Central memory CD8-positive, alpha-beta T cell (primary cell): ENCODE measurements around the gene CSNK2A3.
"Not testable (repeated sequence)": the region's sequence is repeated elsewhere in the genome, so short reads cannot be mapped to it uniquely, and the experiment has no call there.

Experiments
- ATAC-seq: fragments of 150-1000 bp; cut with Tn5 transposase; replicated peaks from 2 replicates; pipeline ENCODE4 v1.10.0; 2022; ENCODE audit warnings: mild to moderate bottlenecking, moderate FRiP score, moderate number of reproducible peaks; ENCODE audit not compliant: poor library complexity, severe bottlenecking; ENCODE audit errors: extremely low read depth
- DNase-seq, 2 donors: peaks; one replicate each; pipeline ENCODE4 v3.0.0; 2021; ENCODE audit warnings: low spot score in 2 of 2
- H3K27ac Mint-ChIP-seq: one replicate; pipeline ENCODE4 v1.8.0; 2022; ENCODE audit warnings: low read depth, mild to moderate bottlenecking, moderate library complexity, mixed read lengths
- H3K27me3 Mint-ChIP-seq: one replicate; pipeline ENCODE4 v1.8.0; 2022; ENCODE audit warnings: mixed read lengths
- H3K36me3 Mint-ChIP-seq: one replicate; pipeline ENCODE4 v1.8.0; 2022; ENCODE audit warnings: mild to moderate bottlenecking, moderate library complexity, mixed read lengths; ENCODE audit not compliant: insufficient read depth
- H3K4me1 Mint-ChIP-seq: one replicate; pipeline ENCODE4 v1.8.0; 2022; ENCODE audit warnings: mixed read lengths
- H3K4me3 Mint-ChIP-seq: one replicate; pipeline ENCODE4 v1.8.0; 2022; ENCODE audit warnings: mild to moderate bottlenecking, moderate library complexity, mixed read lengths
- H3K9me3 Mint-ChIP-seq: one replicate; pipeline ENCODE4 v1.8.0; 2022; ENCODE audit warnings: mixed read lengths

CSNK2A3 gene

DNA sequence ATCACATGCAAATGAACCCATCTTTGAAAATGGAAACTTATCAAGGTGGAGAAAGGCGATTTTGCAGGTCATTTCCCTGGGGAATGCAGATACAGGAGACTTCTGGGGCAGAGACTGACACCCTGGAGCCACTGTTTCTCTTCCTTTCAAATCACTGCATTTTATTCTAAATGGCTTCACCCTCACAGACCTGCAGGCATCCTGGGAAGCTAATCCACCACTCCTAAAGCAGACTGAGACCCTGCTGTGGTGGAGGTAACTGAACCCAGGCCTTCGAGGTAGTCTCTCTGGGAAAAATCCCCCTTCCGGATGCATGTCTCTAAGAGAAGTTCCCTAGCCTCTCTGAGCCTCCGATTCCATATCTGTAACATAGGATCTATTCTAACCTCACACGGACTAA is 20.9 kb upstream of the CSNK2A3 start:
- no peak for ATAC-seq
- Mint-ChIP-seq H3K36me3 (no peaks in the 10 kb centered on the region), H3K4me1 (no peaks in the 10 kb centered on the region), H3K9me3 (no peaks in the 10 kb centered on the region), H3K27me3 (peaks cover 36% of the 10 kb centered on the region), H3K27ac (no peak overlapping the region), H3K4me3 (no peak overlapping the region)
- DNase-seq: no peak

- no peaks in the 10 kb centered on the region for H3K9me3 Mint-ChIP-seq
- H3K4me1 Mint-ChIP-seq: no peaks in the 10 kb centered on the region
- H3K27ac Mint-ChIP-seq: no peak overlapping the region
- DNase-seq (no peak), ATAC-seq (no peak)
- no peak overlapping the region for H3K4me3 Mint-ChIP-seq
- peaks cover 36% of the 10 kb centered on the region for H3K27me3 Mint-ChIP-seq
- no peaks in the 10 kb centered on the region for H3K36me3 Mint-ChIP-seq
Measured at GRCh38 chr11:11372461-11372860, 19.4 kb upstream of the CSNK2A3 start.

GRCh38 chr11:11370962-11371303 is 17.9 kb upstream of the CSNK2A3 start:
- DNase-seq (no peak), ATAC-seq (no peak)
- Mint-ChIP-seq H3K27ac (no peak overlapping the region), H3K27me3 (peaks cover 36% of the 10 kb centered on the region), H3K9me3 (no peaks in the 10 kb centered on the region), H3K4me3 (no peak overlapping the region), H3K36me3 (no peaks in the 10 kb centered on the region), H3K4me1 (no peaks in the 10 kb centered on the region)

- Mint-ChIP-seq H3K27ac (no peak overlapping the region), H3K9me3 (no peaks in the 10 kb centered on the region), H3K4me3 (no peak overlapping the region), H3K4me1 (no peaks in the 10 kb centered on the region), H3K27me3 (peaks cover 36% of the 10 kb centered on the region), H3K36me3 (no peaks in the 10 kb centered on the region)
- DNase-seq: no peak
- no peak for ATAC-seq
Measured at GRCh38 chr11:11370255-11370961, 17.4 kb upstream of the CSNK2A3 start.

- Mint-ChIP-seq H3K4me3 (no peak overlapping the region), H3K36me3 (no peaks in the 10 kb centered on the region), H3K4me1 (no peaks in the 10 kb centered on the region), H3K27me3 (peaks cover 35% of the 10 kb centered on the region), H3K9me3 (no peaks in the 10 kb centered on the region), H3K27ac (no peak overlapping the region)
- ATAC-seq (no peak), DNase-seq (no peak)
Measured at GRCh38 chr11:11366793-11367192, 13.7 kb upstream of the CSNK2A3 start.

- ATAC-seq: no peak
- no peaks in the 10 kb centered on the region for H3K36me3 Mint-ChIP-seq
- no peak overlapping the region for H3K4me3 Mint-ChIP-seq
- H3K27me3 Mint-ChIP-seq: peaks cover 39% of the 10 kb centered on the region
- H3K4me1 Mint-ChIP-seq: no peaks in the 10 kb centered on the region
- no peak for DNase-seq
- H3K27ac Mint-ChIP-seq: no peak overlapping the region
- H3K9me3 Mint-ChIP-seq: no peaks in the 10 kb centered on the region
Measured at GRCh38 chr11:11363674-11364073, 10.6 kb upstream of the CSNK2A3 start.

DNA sequence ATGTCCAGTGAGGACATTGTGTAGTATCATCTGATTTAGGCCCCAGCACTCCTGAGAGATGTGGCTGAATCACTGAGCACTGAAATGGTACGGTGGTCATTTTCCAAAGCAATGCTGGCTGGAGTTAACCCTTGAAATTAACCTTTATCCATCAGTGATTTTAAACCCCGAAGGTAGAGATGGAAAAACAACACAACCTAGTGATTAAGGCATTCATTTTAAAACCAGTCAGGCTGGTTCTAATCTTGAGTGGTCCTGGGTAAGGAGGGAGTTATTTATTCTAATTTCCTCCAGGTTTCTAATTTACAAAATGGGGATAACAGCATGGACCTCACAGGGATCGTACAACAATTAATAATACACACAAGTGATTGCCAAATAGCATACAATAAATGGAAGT is 6.6 kb upstream of the CSNK2A3 start:
- Mint-ChIP-seq H3K9me3 (no peaks in the 10 kb centered on the region), H3K27me3 (peaks cover 63% of the 10 kb centered on the region), H3K4me1 (no peaks in the 10 kb centered on the region), H3K27ac (no peak overlapping the region), H3K36me3 (no peaks in the 10 kb centered on the region), H3K4me3 (no peak overlapping the region)
- DNase-seq (no peak), ATAC-seq (no peak)

GRCh38 chr11:11356842-11357241 is 3.8 kb upstream of the CSNK2A3 start:
- Mint-ChIP-seq H3K4me1 (no peaks in the 10 kb centered on the region), H3K27ac (no peak overlapping the region), H3K9me3 (no peaks in the 10 kb centered on the region), H3K27me3 (peaks cover 46% of the 10 kb centered on the region), H3K36me3 (no peaks in the 10 kb centered on the region), H3K4me3 (no peak overlapping the region)
- no peak for ATAC-seq
- no peak for DNase-seq

GRCh38 chr11:11351851-11352250 is 1.2 kb downstream of the CSNK2A3 start:
- H3K27me3 Mint-ChIP-seq: peaks cover 10% of the 10 kb centered on the region
- not testable (repeated sequence) for H3K9me3 Mint-ChIP-seq, H3K4me1 Mint-ChIP-seq, H3K4me3 Mint-ChIP-seq, DNase-seq, H3K36me3 Mint-ChIP-seq, ATAC-seq, H3K27ac Mint-ChIP-seq

DNA sequence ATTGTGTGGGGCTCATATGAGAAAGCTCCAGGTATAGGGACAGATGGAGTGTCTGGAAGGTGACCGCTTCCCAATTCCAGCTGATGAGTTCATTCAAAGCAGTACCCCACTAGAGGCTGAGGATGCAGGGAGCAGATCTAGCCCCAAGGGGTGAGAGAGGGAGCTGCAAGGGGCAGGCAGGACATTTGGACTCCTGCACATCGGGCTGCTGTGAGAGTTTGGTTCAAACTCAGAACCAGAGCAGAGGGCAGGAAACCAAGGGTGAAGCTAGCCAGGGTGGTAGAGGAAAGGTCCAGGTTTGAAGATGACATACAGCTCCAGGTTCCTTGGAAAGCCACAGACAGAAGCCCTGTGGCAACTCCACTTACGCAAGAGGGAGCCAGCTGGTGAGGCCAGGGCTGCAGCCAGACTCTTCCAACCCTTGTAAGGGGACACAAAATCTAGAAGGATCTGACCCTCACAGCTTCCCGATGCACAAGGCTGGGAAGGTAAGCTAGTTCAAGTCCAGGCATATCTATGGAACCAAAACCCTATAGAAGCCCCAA is 1.9 kb downstream of the CSNK2A3 start:
- ATAC-seq (no peak), DNase-seq (no peak)
- Mint-ChIP-seq H3K27ac (no peak overlapping the region), H3K4me3 (no peak overlapping the region), H3K9me3 (no peaks in the 10 kb centered on the region), H3K36me3 (no peaks in the 10 kb centered on the region), H3K4me1 (no peaks in the 10 kb centered on the region), H3K27me3 (peaks cover 3% of the 10 kb centered on the region)

DNA sequence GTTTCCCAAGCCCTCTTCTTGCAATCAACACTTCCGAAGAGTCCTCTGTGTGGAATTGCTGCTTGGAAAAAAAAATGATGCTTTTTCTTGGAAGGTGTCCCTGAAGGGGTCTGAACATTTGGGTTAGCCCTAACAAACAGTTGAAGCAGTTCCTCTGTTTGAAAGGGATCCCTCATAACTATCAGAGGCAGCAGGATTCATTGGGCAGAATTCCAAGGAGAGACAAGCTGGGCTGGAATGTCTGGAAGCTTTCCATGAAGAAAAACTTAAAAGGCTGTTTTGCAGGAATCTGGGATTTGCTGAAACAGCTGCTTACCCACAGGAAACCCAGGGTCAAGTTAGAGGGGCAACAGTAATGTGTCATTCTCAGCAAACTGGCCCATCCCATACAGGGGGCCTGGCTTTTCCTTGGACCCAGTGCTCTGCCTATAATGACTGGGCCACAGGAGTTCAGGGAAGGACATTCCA is 3.1 kb downstream of the CSNK2A3 start:
- peaks cover 12% of the 10 kb centered on the region for H3K27me3 Mint-ChIP-seq
- ATAC-seq: no peak
- no peaks in the 10 kb centered on the region for H3K9me3 Mint-ChIP-seq
- no peaks in the 10 kb centered on the region for H3K4me1 Mint-ChIP-seq
- H3K4me3 Mint-ChIP-seq: no peak overlapping the region
- H3K27ac Mint-ChIP-seq: no peak overlapping the region
- no peak for DNase-seq
- no peaks in the 10 kb centered on the region for H3K36me3 Mint-ChIP-seq

GRCh38 chr11:11349106-11349825 is 3.8 kb downstream of the CSNK2A3 start:
- no peak overlapping the region for H3K4me3 Mint-ChIP-seq
- H3K9me3 Mint-ChIP-seq: no peaks in the 10 kb centered on the region
- H3K27me3 Mint-ChIP-seq: peaks cover 12% of the 10 kb centered on the region
- H3K27ac Mint-ChIP-seq: no peak overlapping the region
- no peaks in the 10 kb centered on the region for H3K36me3 Mint-ChIP-seq
- DNase-seq (no peak), ATAC-seq (no peak)
- H3K4me1 Mint-ChIP-seq: no peaks in the 10 kb centered on the region

- Mint-ChIP-seq H3K4me3 (no peak overlapping the region), H3K27me3 (peaks cover 12% of the 10 kb centered on the region), H3K9me3 (no peaks in the 10 kb centered on the region), H3K36me3 (no peaks in the 10 kb centered on the region), H3K27ac (no peak overlapping the region), H3K4me1 (no peaks in the 10 kb centered on the region)
- DNase-seq: no peak
- no peak for ATAC-seq
Measured at GRCh38 chr11:11348303-11348702, 4.7 kb downstream of the CSNK2A3 start.
